Astrocyte (in vitro differentiated cells and primary cell): ENCODE data around the gene FHOD1. TPM values are rescaled to one million over a fixed set of nuclear protein-coding genes. Genes with fewer than 3 reads are reported as not detected.

Source experiments
- DNase-seq: peaks from one replicate; pipeline ENCODE4 v3.0.0-alpha.2; 2010; ENCODE audit warnings: low read depth
- FAIRE-seq: peaks from 2 replicates; lab custom pipeline; 2011; peaks lifted over from hg19 to GRCh38; lab: Jason Lieb, UNC
- H2AFZ ChIP-seq: 2 replicates; pipeline ENCODE4 v1.6.0; 2012; ENCODE audit warnings: low read depth, low read length, inconsistent platforms
- H3K27ac ChIP-seq: 2 replicates; pipeline ENCODE4 v1.5.1; 2011; ENCODE audit warnings: low read depth, low read length, inconsistent platforms
- H3K27me3 ChIP-seq: 2 replicates; pipeline ENCODE4 v1.6.0; 2011; ENCODE audit warnings: low read length, inconsistent platforms; ENCODE audit not compliant: insufficient read depth
- H3K36me3 ChIP-seq: 2 replicates; pipeline ENCODE4 v1.5.1; 2011; ENCODE audit warnings: low read length, inconsistent platforms; ENCODE audit not compliant: insufficient read depth
- H3K4me1 ChIP-seq: 2 replicates; pipeline ENCODE4 v1.5.1; 2011; ENCODE audit warnings: low read length, inconsistent platforms; ENCODE audit not compliant: insufficient read depth
- H3K4me2 ChIP-seq: 2 replicates; pipeline ENCODE4 v1.6.0; 2012; ENCODE audit warnings: low read length, inconsistent platforms
- H3K4me3 ChIP-seq: 2 replicates; pipeline ENCODE4 v1.5.1; 2011; ENCODE audit warnings: low read depth, mild to moderate bottlenecking, low read length, inconsistent platforms; ENCODE audit not compliant: insufficient read depth
- H3K79me2 ChIP-seq: 2 replicates; pipeline ENCODE4 v1.6.0; 2012; ENCODE audit warnings: mild to moderate bottlenecking, low read length, inconsistent platforms; ENCODE audit not compliant: insufficient read depth
- H3K9ac ChIP-seq: 2 replicates; pipeline ENCODE4 v1.6.0; 2012; ENCODE audit warnings: mild to moderate bottlenecking, low read length, inconsistent platforms
- H3K9me3 ChIP-seq: 2 replicates; pipeline ENCODE4 v1.5.1; 2012; ENCODE audit warnings: low read depth, mild to moderate bottlenecking, low read length, inconsistent platforms; ENCODE audit not compliant: insufficient read depth
- H4K20me1 ChIP-seq: 2 replicates; pipeline ENCODE4 v1.6.0; 2012; ENCODE audit warnings: low read length, inconsistent platforms; ENCODE audit not compliant: insufficient read depth
- H3K27ac Mint-ChIP-seq: one replicate; pipeline ENCODE4 v1.8.0; 2021; ENCODE audit warnings: mild to moderate bottlenecking, mixed read lengths; ENCODE audit not compliant: unreplicated experiment
- H3K27me3 Mint-ChIP-seq: one replicate; pipeline ENCODE4 v1.8.0; 2021; ENCODE audit warnings: low read depth, mixed read lengths; ENCODE audit not compliant: unreplicated experiment
- H3K36me3 Mint-ChIP-seq: one replicate; pipeline ENCODE4 v1.8.0; 2021; ENCODE audit warnings: low read depth, mixed read lengths; ENCODE audit not compliant: unreplicated experiment
- H3K4me1 Mint-ChIP-seq: one replicate; pipeline ENCODE4 v1.8.0; 2021; ENCODE audit warnings: low read depth, mixed read lengths; ENCODE audit not compliant: unreplicated experiment
- H3K4me3 Mint-ChIP-seq: one replicate; pipeline ENCODE4 v1.8.0; 2021; ENCODE audit warnings: mild to moderate bottlenecking, moderate library complexity, mixed read lengths; ENCODE audit not compliant: unreplicated experiment
- H3K9me3 Mint-ChIP-seq: one replicate; pipeline ENCODE4 v1.8.0; 2021; ENCODE audit warnings: mild to moderate bottlenecking, mixed read lengths; ENCODE audit not compliant: unreplicated experiment
- EZH2 ChIP-seq: IDR thresholded peaks from 2 replicates; pipeline ENCODE4 v1.6.1; 2012; ENCODE audit warnings: mild to moderate bottlenecking, low read length, inconsistent platforms; ENCODE audit not compliant: insufficient read depth
- total RNA-seq: library from RNA; stranded (reverse); gene quantifications from 2 replicates; pipeline ENCODE4 v1.2.1, GENCODE V29; 2021
- TF ChIP-seq, protein P1 (sequence below): IDR thresholded peaks from 2 replicates; pipeline ENCODE4 v1.5.1; 2011; ENCODE audit warnings: low read depth, mild to moderate bottlenecking, inconsistent platforms, low read length, moderate library complexity; ENCODE audit not compliant: insufficient read depth

FHOD1 gene
- total RNA-seq, 1 donor from 2014 or later = 38.1 TPM

GRCh38 chr16:67283039-67283825 is 36.0 kb upstream of the FHOD1 start:
- Histone ChIP-seq H3K4me3 (no peak overlapping the region), H3K4me1 (peaks cover 8% of the 10 kb centered on the region), H3K9me3 (no peaks in the 10 kb centered on the region), H3K27me3 (no peaks in the 10 kb centered on the region), H3K4me2 (no peak overlapping the region), H3K36me3 (no peaks in the 10 kb centered on the region), H3K9ac (no peak overlapping the region), H4K20me1 (no peaks in the 10 kb centered on the region), H3K79me2 (peaks cover 2% of the 10 kb centered on the region), H2AFZ (no peak overlapping the region), H3K27ac (no peak overlapping the region)
- Mint-ChIP-seq H3K36me3 (peaks cover 6% of the 10 kb centered on the region), H3K9me3 (peaks cover 3% of the 10 kb centered on the region), H3K4me1 (peaks cover 14% of the 10 kb centered on the region), H3K27ac (peak overlapping the region; percentile 42), H3K4me3 (no peak overlapping the region), H3K27me3 (peaks cover 31% of the 10 kb centered on the region)
- FAIRE-seq (no peak), DNase-seq (peak; percentile 33)
- no peak for TF ChIP-seq EZH2
- TF ChIP-seq, protein P1, sequence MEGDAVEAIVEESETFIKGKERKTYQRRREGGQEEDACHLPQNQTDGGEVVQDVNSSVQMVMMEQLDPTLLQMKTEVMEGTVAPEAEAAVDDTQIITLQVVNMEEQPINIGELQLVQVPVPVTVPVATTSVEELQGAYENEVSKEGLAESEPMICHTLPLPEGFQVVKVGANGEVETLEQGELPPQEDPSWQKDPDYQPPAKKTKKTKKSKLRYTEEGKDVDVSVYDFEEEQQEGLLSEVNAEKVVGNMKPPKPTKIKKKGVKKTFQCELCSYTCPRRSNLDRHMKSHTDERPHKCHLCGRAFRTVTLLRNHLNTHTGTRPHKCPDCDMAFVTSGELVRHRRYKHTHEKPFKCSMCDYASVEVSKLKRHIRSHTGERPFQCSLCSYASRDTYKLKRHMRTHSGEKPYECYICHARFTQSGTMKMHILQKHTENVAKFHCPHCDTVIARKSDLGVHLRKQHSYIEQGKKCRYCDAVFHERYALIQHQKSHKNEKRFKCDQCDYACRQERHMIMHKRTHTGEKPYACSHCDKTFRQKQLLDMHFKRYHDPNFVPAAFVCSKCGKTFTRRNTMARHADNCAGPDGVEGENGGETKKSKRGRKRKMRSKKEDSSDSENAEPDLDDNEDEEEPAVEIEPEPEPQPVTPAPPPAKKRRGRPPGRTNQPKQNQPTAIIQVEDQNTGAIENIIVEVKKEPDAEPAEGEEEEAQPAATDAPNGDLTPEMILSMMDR = no peak

DNA sequence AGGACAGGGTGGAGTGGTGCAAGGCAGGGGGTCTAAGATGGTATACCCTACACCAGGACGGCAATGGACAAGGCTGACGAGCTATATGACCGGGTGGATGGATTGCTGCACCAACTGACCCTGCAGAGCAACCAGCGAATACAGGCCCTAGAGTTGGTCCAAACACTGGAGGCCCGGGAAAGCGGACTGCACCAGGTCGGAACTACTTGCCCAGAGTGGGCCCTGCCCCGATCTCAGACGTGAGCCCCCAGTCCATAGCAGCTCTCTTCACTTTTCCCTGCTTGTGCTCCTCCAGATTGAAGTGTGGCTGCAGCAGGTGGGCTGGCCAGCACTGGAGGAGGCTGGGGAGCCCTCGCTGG is 35.1 kb upstream of the FHOD1 start:
- TF ChIP-seq, protein P1 = no peak
- no peak for TF ChIP-seq EZH2
- DNase-seq (no peak), FAIRE-seq (no peak)
- Histone ChIP-seq H2AFZ (no peak overlapping the region), H3K4me1 (peaks cover 16% of the 10 kb centered on the region), H3K4me2 (no peak overlapping the region), H3K4me3 (no peak overlapping the region), H3K27ac (no peak overlapping the region), H3K27me3 (no peaks in the 10 kb centered on the region), H3K9me3 (no peaks in the 10 kb centered on the region), H3K9ac (no peak overlapping the region), H3K79me2 (peaks cover 2% of the 10 kb centered on the region), H4K20me1 (no peaks in the 10 kb centered on the region), H3K36me3 (no peaks in the 10 kb centered on the region)
- H3K27me3 Mint-ChIP-seq = peaks cover 31% of the 10 kb centered on the region
- H3K36me3 Mint-ChIP-seq = peaks cover 6% of the 10 kb centered on the region
- H3K27ac Mint-ChIP-seq = no peak overlapping the region
- peaks cover 20% of the 10 kb centered on the region for H3K4me1 Mint-ChIP-seq
- H3K9me3 Mint-ChIP-seq = peaks cover 3% of the 10 kb centered on the region
- H3K4me3 Mint-ChIP-seq = no peak overlapping the region
